CD4-positive, alpha-beta memory T cell (primary cell): ENCODE results near the gene ANAPC15. TPM values are rescaled to one million over a fixed set of nuclear protein-coding genes. Genes with fewer than 3 reads are reported as not detected.

Experiments
- CTCF ChIA-PET: fragments of 350-600 bp; sonication (Branson Sonifier 250); formaldehyde crosslinking; loops from one replicate; lab custom pipeline; 2021; ENCODE audit warnings: inconsistent platforms; ENCODE audit not compliant: partially characterized antibody; lab: Charles Lee
- POLR2A ChIA-PET: fragments of 350-600 bp; sonication (Branson Sonifier 250); formaldehyde crosslinking; loops from one replicate; lab custom pipeline; 2021; ENCODE audit not compliant: partially characterized antibody; lab: Charles Lee
- DNase-seq, 5 donors: peaks; one replicate each; pipeline versions ENCODE4 v3.0.0 to v3.0.0-alpha.2; 2020 to 2022; ENCODE audit warnings: mixed read lengths in 1 of 5
- H3K27ac ChIP-seq: one replicate; pipeline ENCODE4 v1.7.0; 2013; ENCODE audit warnings: low read depth, low read length
- H3K27me3 ChIP-seq: 2 replicates; pipeline ENCODE4 v1.7.0; 2013; ENCODE audit warnings: mild to moderate bottlenecking, low read length, moderate library complexity; ENCODE audit not compliant: insufficient read depth
- H3K36me3 ChIP-seq: 2 replicates; pipeline ENCODE4 v1.7.0; 2013; ENCODE audit warnings: mild to moderate bottlenecking, low read length, moderate library complexity; ENCODE audit not compliant: insufficient read depth
- H3K4me1 ChIP-seq: 2 replicates; pipeline ENCODE4 v1.7.0; 2013; ENCODE audit warnings: mild to moderate bottlenecking, low read length, moderate library complexity; ENCODE audit not compliant: insufficient read depth
- H3K4me3 ChIP-seq, 2 donors: one replicate each; pipeline ENCODE4 v1.7.0; 2013; ENCODE audit warnings: low read length in 2 of 2, mild to moderate bottlenecking in 1 of 2
- H3K9me3 ChIP-seq, 2 donors: one replicate each; pipeline ENCODE4 v1.7.0; 2013; ENCODE audit warnings: low read length in 2 of 2, control low read depth in 1 of 2; ENCODE audit not compliant: control insufficient read depth in 1 of 2
- H3K27ac Mint-ChIP-seq, 7 donors: one replicate each; pipeline ENCODE4 v1.8.0; 2020 to 2021; ENCODE audit warnings: mixed read lengths in 7 of 7, mild to moderate bottlenecking in 6 of 7, inconsistent platforms in 3 of 7, moderate library complexity in 3 of 7
- H3K27me3 Mint-ChIP-seq, 2 donors: one replicate each; pipeline ENCODE4 v1.8.0; 2020 to 2021; ENCODE audit warnings: mixed read lengths in 2 of 2
- H3K36me3 Mint-ChIP-seq, 2 donors: one replicate each; pipeline ENCODE4 v1.8.0; 2020 to 2021; ENCODE audit warnings: mixed read lengths in 2 of 2, inconsistent platforms in 1 of 2, mild to moderate bottlenecking in 1 of 2
- H3K4me1 Mint-ChIP-seq, 4 donors: one replicate each; pipeline ENCODE4 v1.8.0; 2020 to 2021; ENCODE audit warnings: mixed read lengths in 4 of 4, mild to moderate bottlenecking in 1 of 4
- H3K4me3 Mint-ChIP-seq, 8 donors: one replicate each; pipeline ENCODE4 v1.8.0; 2020 to 2021; ENCODE audit warnings: mixed read lengths in 8 of 8, mild to moderate bottlenecking in 7 of 8, moderate library complexity in 6 of 8, inconsistent platforms in 3 of 8
- H3K9me3 Mint-ChIP-seq, 8 donors: one replicate each; pipeline ENCODE4 v1.8.0; 2020 to 2021; ENCODE audit warnings: mixed read lengths in 8 of 8, mild to moderate bottlenecking in 5 of 8, inconsistent platforms in 3 of 8, moderate library complexity in 1 of 8
- intact Hi-C: fragments of 100-400 bp; cut with micrococcal nuclease; formaldehyde crosslinking; loops from one replicate; pipeline ENCODE4 v1.15.1; 2023
- polyA plus RNA-seq, 2 donors: library from polyadenylated mRNA; unstranded; fragments of 300-500 nt; fragmentation: Illumina TruSeq; gene quantifications; one replicate each; pipeline ENCODE4 v1.2.3, GENCODE V29; 2021
- total RNA-seq, 2 experiments: library from RNA; stranded (reverse); gene quantifications; one replicate each; pipeline ENCODE4 v1.2.3, GENCODE V29; 2021

ANAPC15 gene
- total and polyA plus RNA-seq, 4 experiments from 2014 or later: 38.6 to 105 (median 62.3) TPM

- H3K27ac Mint-ChIP-seq: no peak overlapping the region
- H3K36me3 Mint-ChIP-seq: peaks cover 5 to 8% of the 10 kb centered on the region in 2 donors
- peaks cover 3 to 17% of the 10 kb centered on the region in 2 donors for H3K27me3 Mint-ChIP-seq
- no peaks in the 10 kb centered on the region for H3K4me1 Mint-ChIP-seq
- no peak overlapping the region for H3K4me3 Mint-ChIP-seq
- intact Hi-C loops: no loop called here
- H3K27me3 ChIP-seq: no peaks in the 10 kb centered on the region
- H3K4me3 ChIP-seq: no peak overlapping the region
- peaks cover 0 to 33% (median 22%) of the 10 kb centered on the region in 8 donors for H3K9me3 Mint-ChIP-seq
- H3K4me1 ChIP-seq: no peaks in the 10 kb centered on the region
- CTCF ChIA-PET: interaction anchor here (1.1 to 1.5 kb wide), 3 partner anchors 21 to 149 kb away, joined by 3 to 6 read pairs (median 4); no protein-coding TSS in a partner anchor
- no peak overlapping the region for H3K27ac ChIP-seq
- no peaks in the 10 kb centered on the region for H3K36me3 ChIP-seq
- no peak for DNase-seq
- H3K9me3 ChIP-seq: no peaks in the 10 kb centered on the region
- POLR2A ChIA-PET: interaction anchor here (1.2 kb wide), 1 partner anchor 13 kb away, joined by 3 read pairs; no protein-coding TSS in a partner anchor
Measured at GRCh38 chr11:72125956-72126355, 13.5 kb upstream of the ANAPC15 start.

GRCh38 chr11:72124046-72124445, 11.6 kb upstream of the ANAPC15 start:
- no peak for DNase-seq
- ChIA-PET CTCF (no interaction called here), POLR2A (interaction anchor here (2.4 kb wide), 1 partner anchor 11 kb away, joined by 7 read pairs; the partner anchor contains the start of gene ANAPC15)
- H3K4me3 ChIP-seq: no peak overlapping the region
- H3K27ac ChIP-seq: no peak overlapping the region
- intact Hi-C loops: no loop called here
- Mint-ChIP-seq H3K9me3 (peaks cover 0 to 24% (median 18%) of the 10 kb centered on the region in 8 donors), H3K4me1 (no peaks in the 10 kb centered on the region), H3K36me3 (peaks cover 5% of the 10 kb centered on the region in 2 donors), H3K4me3 (no peak overlapping the region), H3K27me3 (peaks cover 6 to 16% of the 10 kb centered on the region in 2 donors), H3K27ac (no peak overlapping the region)
- H3K36me3 ChIP-seq: no peaks in the 10 kb centered on the region
- no peaks in the 10 kb centered on the region for H3K9me3 ChIP-seq
- H3K27me3 ChIP-seq: no peaks in the 10 kb centered on the region
- H3K4me1 ChIP-seq: no peaks in the 10 kb centered on the region

- Mint-ChIP-seq H3K4me3 (no peak overlapping the region), H3K36me3 (peaks cover 0 to 2% of the 10 kb centered on the region in 2 donors), H3K27ac (no peak overlapping the region), H3K27me3 (peaks cover 6 to 11% of the 10 kb centered on the region in 2 donors), H3K9me3 (peaks cover 0 to 16% (median 11%) of the 10 kb centered on the region in 8 donors), H3K4me1 (no peaks in the 10 kb centered on the region)
- Histone ChIP-seq H3K27ac (no peak overlapping the region), H3K9me3 (no peaks in the 10 kb centered on the region), H3K36me3 (no peaks in the 10 kb centered on the region), H3K27me3 (no peaks in the 10 kb centered on the region), H3K4me3 (no peak overlapping the region), H3K4me1 (no peaks in the 10 kb centered on the region)
- DNase-seq: no peak
- intact Hi-C loops: no loop called here
- POLR2A ChIA-PET: interaction anchor here (2.4 kb wide), 1 partner anchor 11 kb away, joined by 7 read pairs; the partner anchor contains the start of gene ANAPC15
- CTCF ChIA-PET: interaction anchor here (1.2 to 1.9 kb wide), 2 partner anchors 90 to 100 kb away, joined by 3 to 4 read pairs; no protein-coding TSS in a partner anchor
Measured at GRCh38 chr11:72123117-72123653, 10.7 kb upstream of the ANAPC15 start.

GRCh38 chr11:72122607-72123006, 10.1 kb upstream of the ANAPC15 start:
- Histone ChIP-seq H3K27me3 (no peaks in the 10 kb centered on the region), H3K4me1 (no peaks in the 10 kb centered on the region), H3K4me3 (no peak overlapping the region), H3K36me3 (no peaks in the 10 kb centered on the region), H3K9me3 (no peaks in the 10 kb centered on the region), H3K27ac (no peak overlapping the region)
- Mint-ChIP-seq H3K36me3 (no peaks in the 10 kb centered on the region), H3K4me1 (no peaks in the 10 kb centered on the region), H3K27ac (no peak overlapping the region), H3K9me3 (peaks cover 0 to 10% (median 7%) of the 10 kb centered on the region in 8 donors), H3K4me3 (no peak overlapping the region), H3K27me3 (peaks cover 6 to 11% of the 10 kb centered on the region in 2 donors)
- CTCF ChIA-PET: interaction anchor here (1.2 to 1.9 kb wide), 2 partner anchors 90 to 101 kb away, joined by 3 to 4 read pairs; no protein-coding TSS in a partner anchor
- intact Hi-C loops: no loop called here
- DNase-seq: no peak
- POLR2A ChIA-PET: interaction anchor here (2.4 kb wide), 1 partner anchor 10 kb away, joined by 7 read pairs; the partner anchor contains the start of gene ANAPC15

GRCh38 chr11:72120930-72121329, 8.4 kb upstream of the ANAPC15 start:
- Histone ChIP-seq H3K9me3 (no peaks in the 10 kb centered on the region), H3K4me1 (no peaks in the 10 kb centered on the region), H3K36me3 (no peaks in the 10 kb centered on the region), H3K27ac (no peak overlapping the region), H3K27me3 (no peaks in the 10 kb centered on the region), H3K4me3 (no peak overlapping the region)
- Mint-ChIP-seq H3K27ac (no peak overlapping the region), H3K27me3 (peaks cover 9 to 11% of the 10 kb centered on the region in 2 donors), H3K4me3 (no peak overlapping the region), H3K36me3 (no peaks in the 10 kb centered on the region), H3K4me1 (no peaks in the 10 kb centered on the region), H3K9me3 (peaks cover 0 to 2% (median 0%) of the 10 kb centered on the region in 8 donors)
- DNase-seq: no peak
- POLR2A ChIA-PET: no interaction called here
- CTCF ChIA-PET: interaction anchor here (0.7 kb wide), 1 partner anchor 602 kb away, joined by 3 read pairs; no protein-coding TSS in a partner anchor
- intact Hi-C loops: no loop called here

- Histone ChIP-seq H3K4me1 (no peaks in the 10 kb centered on the region), H3K27me3 (no peaks in the 10 kb centered on the region), H3K4me3 (no peak overlapping the region), H3K9me3 (no peaks in the 10 kb centered on the region), H3K27ac (no peak overlapping the region), H3K36me3 (no peaks in the 10 kb centered on the region)
- H3K36me3 Mint-ChIP-seq: no peaks in the 10 kb centered on the region
- H3K27me3 Mint-ChIP-seq: peaks cover 7 to 11% of the 10 kb centered on the region in 2 donors
- DNase-seq: no peak
- no peaks in the 10 kb centered on the region for H3K4me1 Mint-ChIP-seq
- no peaks in the 10 kb centered on the region for H3K9me3 Mint-ChIP-seq
- H3K27ac Mint-ChIP-seq: no peak overlapping the region
- ChIA-PET POLR2A (interaction anchor here (0.7 kb wide), 1 partner anchor 81 kb away, joined by 3 read pairs; no protein-coding TSS in a partner anchor), CTCF (no interaction called here)
- H3K4me3 Mint-ChIP-seq: no peak overlapping the region
- intact Hi-C loops: no loop called here
Measured at GRCh38 chr11:72119198-72119597, 6.7 kb upstream of the ANAPC15 start.

GRCh38 chr11:72116019-72116755, 3.7 kb upstream of the ANAPC15 start:
- H3K27me3 ChIP-seq: no peaks in the 10 kb centered on the region
- Mint-ChIP-seq H3K27ac (peak overlapping the region in 1 of 7 donors; percentile 36), H3K9me3 (no peaks in the 10 kb centered on the region), H3K36me3 (peaks cover 0 to 9% of the 10 kb centered on the region in 2 donors), H3K27me3 (peaks cover 7 to 8% of the 10 kb centered on the region in 2 donors), H3K4me3 (no peak overlapping the region), H3K4me1 (peaks cover 13 to 25% (median 20%) of the 10 kb centered on the region in 4 donors)
- no peak for DNase-seq
- no peaks in the 10 kb centered on the region for H3K36me3 ChIP-seq
- no peak overlapping the region for H3K27ac ChIP-seq
- peaks cover 17% of the 10 kb centered on the region for H3K4me1 ChIP-seq
- no peak overlapping the region for H3K4me3 ChIP-seq
- CTCF ChIA-PET: no interaction called here
- intact Hi-C loops: no loop called here
- no peaks in the 10 kb centered on the region for H3K9me3 ChIP-seq
- POLR2A ChIA-PET: no interaction called here
